ENCODE data around the gene COX6B2. TPM values are rescaled to one million over a fixed set of nuclear protein-coding genes. Genes with fewer than 3 reads are reported as not detected.

The COX6B2 gene
- total and polyA plus RNA-seq, 4 donors = not detected

DNA sequence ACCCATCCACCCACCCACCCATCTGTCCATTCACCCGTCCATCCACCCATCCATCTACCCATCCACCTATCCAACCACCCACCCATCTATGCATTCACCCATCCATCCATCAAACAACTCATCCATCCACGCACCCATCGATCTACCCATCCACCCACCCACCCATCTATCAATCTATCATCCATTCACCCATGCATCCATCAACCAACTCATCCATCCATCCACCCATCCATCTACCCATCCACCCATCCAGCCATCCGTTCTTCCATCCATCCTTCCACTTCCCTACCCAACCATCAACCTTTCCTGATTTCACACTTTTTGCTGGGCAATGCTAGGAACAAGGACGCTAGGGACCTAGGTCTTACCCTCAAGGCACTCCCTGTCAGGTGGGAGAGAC is 27.5 kb upstream of the COX6B2 start:
- no peak for DNase-seq (ENCODE audit: low spot score)
- no peak overlapping the region for H3K27ac ChIP-seq (ENCODE audit: low read depth in 1 of 2, low read length in 2 of 2)

DNA sequence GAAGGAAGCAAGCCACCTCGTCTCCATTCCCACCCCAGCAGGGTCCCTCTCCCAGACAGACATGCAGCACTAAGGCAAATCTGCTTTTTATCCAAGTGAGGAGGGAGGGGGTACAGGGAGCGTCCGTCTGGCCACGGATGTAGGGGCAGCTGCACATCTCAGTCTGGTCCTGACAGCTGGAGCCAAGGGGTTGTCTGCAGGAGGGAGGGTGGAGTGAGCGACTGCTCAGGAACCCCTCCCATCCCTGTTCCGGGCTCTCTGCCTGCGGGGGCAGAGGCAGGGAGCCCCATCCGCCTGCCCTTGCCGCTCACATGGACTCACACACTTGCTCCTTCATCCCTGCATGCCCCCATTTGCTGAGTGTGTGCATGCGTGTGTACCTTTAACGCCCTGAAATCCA is 24.7 kb upstream of the COX6B2 start:
- no peak for TF ChIP-seq RXRA (IDR thresholded peaks at IDR 0.05)
- TF ChIP-seq FOXA1 (IDR thresholded peaks at IDR 0.05) = no peak
- TF ChIP-seq GABPA (IDR thresholded peaks at IDR 0.05 in 1 of 2, conservative IDR thresholded peaks at IDR 0.05 in 1 of 2) = no peak
- TF ChIP-seq TAF1 (conservative IDR thresholded peaks at IDR 0.05) = no peak
- TF ChIP-seq JUND (IDR thresholded peaks at IDR 0.05) = no peak
- TF ChIP-seq, protein P1, sequence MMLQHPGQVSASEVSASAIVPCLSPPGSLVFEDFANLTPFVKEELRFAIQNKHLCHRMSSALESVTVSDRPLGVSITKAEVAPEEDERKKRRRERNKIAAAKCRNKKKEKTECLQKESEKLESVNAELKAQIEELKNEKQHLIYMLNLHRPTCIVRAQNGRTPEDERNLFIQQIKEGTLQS (IDR thresholded peaks at IDR 0.05) = no peak
- no peak for TF ChIP-seq HNF4A (conservative IDR thresholded peaks at IDR 0.05)
- no peak for TF ChIP-seq SP1 (IDR thresholded peaks at IDR 0.05)
- TF ChIP-seq, protein P2, sequence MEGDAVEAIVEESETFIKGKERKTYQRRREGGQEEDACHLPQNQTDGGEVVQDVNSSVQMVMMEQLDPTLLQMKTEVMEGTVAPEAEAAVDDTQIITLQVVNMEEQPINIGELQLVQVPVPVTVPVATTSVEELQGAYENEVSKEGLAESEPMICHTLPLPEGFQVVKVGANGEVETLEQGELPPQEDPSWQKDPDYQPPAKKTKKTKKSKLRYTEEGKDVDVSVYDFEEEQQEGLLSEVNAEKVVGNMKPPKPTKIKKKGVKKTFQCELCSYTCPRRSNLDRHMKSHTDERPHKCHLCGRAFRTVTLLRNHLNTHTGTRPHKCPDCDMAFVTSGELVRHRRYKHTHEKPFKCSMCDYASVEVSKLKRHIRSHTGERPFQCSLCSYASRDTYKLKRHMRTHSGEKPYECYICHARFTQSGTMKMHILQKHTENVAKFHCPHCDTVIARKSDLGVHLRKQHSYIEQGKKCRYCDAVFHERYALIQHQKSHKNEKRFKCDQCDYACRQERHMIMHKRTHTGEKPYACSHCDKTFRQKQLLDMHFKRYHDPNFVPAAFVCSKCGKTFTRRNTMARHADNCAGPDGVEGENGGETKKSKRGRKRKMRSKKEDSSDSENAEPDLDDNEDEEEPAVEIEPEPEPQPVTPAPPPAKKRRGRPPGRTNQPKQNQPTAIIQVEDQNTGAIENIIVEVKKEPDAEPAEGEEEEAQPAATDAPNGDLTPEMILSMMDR (IDR thresholded peaks at IDR 0.05; ENCODE audit: low read depth, low read length, missing input control) = no peak
- TF ChIP-seq, protein P3, sequence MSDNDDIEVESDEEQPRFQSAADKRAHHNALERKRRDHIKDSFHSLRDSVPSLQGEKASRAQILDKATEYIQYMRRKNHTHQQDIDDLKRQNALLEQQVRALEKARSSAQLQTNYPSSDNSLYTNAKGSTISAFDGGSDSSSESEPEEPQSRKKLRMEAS (IDR thresholded peaks at IDR 0.05) = no peak
- TF ChIP-seq RAD21 (IDR thresholded peaks at IDR 0.05) = no peak
- Histone ChIP-seq H3K36me3 (ENCODE audit: control insufficient read depth in 4 of 4, insufficient read depth in 3 of 4, low read depth in 1 of 4, low read length in 3 of 4) (no peaks in the 10 kb centered on the region), H3K27ac (ENCODE audit: low read depth in 1 of 2, low read length in 2 of 2) (no peak overlapping the region), H3K27me3 (ENCODE audit: control insufficient read depth in 4 of 4, insufficient read depth in 4 of 4, low read length in 3 of 4) (peaks cover 0 to 2% (median 2%) of the 10 kb centered on the region in 4 donors), H3K4me1 (ENCODE audit: control insufficient read depth in 4 of 4, insufficient read depth in 4 of 4, low read length in 3 of 4) (peaks cover 4 to 6% (median 5%) of the 10 kb centered on the region in 4 donors), H3K9ac (ENCODE audit: low read depth in 1 of 2, low read length in 2 of 2) (no peak overlapping the region), H3K4me3 (ENCODE audit: low read depth in 1 of 3, low read length in 3 of 3) (no peak overlapping the region), H3K9me3 (ENCODE audit: control insufficient read depth in 4 of 4, low read length in 3 of 4) (no peaks in the 10 kb centered on the region)
- no peak for DNase-seq (ENCODE audit: low spot score)
- 74% methylated on average over 11 of the region's 11 CpGs for WGBS

More for the DNA sequence above, 27.5 kb upstream of the COX6B2 start:
- TF ChIP-seq, protein P1 (IDR thresholded peaks at IDR 0.05) = no peak
- TF ChIP-seq, protein P4, sequence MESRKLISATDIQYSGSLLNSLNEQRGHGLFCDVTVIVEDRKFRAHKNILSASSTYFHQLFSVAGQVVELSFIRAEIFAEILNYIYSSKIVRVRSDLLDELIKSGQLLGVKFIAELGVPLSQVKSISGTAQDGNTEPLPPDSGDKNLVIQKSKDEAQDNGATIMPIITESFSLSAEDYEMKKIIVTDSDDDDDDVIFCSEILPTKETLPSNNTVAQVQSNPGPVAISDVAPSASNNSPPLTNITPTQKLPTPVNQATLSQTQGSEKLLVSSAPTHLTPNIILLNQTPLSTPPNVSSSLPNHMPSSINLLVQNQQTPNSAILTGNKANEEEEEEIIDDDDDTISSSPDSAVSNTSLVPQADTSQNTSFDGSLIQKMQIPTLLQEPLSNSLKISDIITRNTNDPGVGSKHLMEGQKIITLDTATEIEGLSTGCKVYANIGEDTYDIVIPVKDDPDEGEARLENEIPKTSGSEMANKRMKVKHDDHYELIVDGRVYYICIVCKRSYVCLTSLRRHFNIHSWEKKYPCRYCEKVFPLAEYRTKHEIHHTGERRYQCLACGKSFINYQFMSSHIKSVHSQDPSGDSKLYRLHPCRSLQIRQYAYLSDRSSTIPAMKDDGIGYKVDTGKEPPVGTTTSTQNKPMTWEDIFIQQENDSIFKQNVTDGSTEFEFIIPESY (IDR thresholded peaks at IDR 0.05) = no peak
- peaks cover 0 to 2% (median 0%) of the 10 kb centered on the region in 4 donors for H3K27me3 ChIP-seq (ENCODE audit: control insufficient read depth in 4 of 4, insufficient read depth in 4 of 4, low read length in 3 of 4)
- WGBS = 98% methylated on average over 5 of the region's 5 CpGs
- no peak overlapping the region for H3K9ac ChIP-seq (ENCODE audit: low read depth in 1 of 2, low read length in 2 of 2)
- H3K4me3 ChIP-seq (ENCODE audit: low read depth in 1 of 3, low read length in 3 of 3) = no peak overlapping the region
- H3K4me1 ChIP-seq (ENCODE audit: control insufficient read depth in 4 of 4, insufficient read depth in 4 of 4, low read length in 3 of 4) = peaks cover 11 to 24% (median 18%) of the 10 kb centered on the region in 4 donors
- H3K36me3 ChIP-seq (ENCODE audit: control insufficient read depth in 4 of 4, insufficient read depth in 3 of 4, low read depth in 1 of 4, low read length in 3 of 4) = no peaks in the 10 kb centered on the region
- H3K9me3 ChIP-seq (ENCODE audit: control insufficient read depth in 4 of 4, low read length in 3 of 4) = no peaks in the 10 kb centered on the region
